Astrocyte (in vitro differentiated cells and primary cell): Measurements from ENCODE around the gene XYLT1. TPM values are rescaled to one million over a fixed set of nuclear protein-coding genes. Genes with fewer than 3 reads are reported as not detected.
"Not testable (repeated sequence)": the region's sequence is repeated elsewhere in the genome, so short reads cannot be mapped to it uniquely, and the experiment has no call there.

Source experiments
- DNase-seq: peaks from one replicate; pipeline ENCODE4 v3.0.0-alpha.2; 2010; ENCODE audit warnings: low read depth
- FAIRE-seq: peaks from 2 replicates; lab custom pipeline; 2011; peaks lifted over from hg19 to GRCh38; lab: Jason Lieb, UNC
- H2AFZ ChIP-seq: 2 replicates; pipeline ENCODE4 v1.6.0; 2012; ENCODE audit warnings: low read depth, low read length, inconsistent platforms
- H3K27ac ChIP-seq: 2 replicates; pipeline ENCODE4 v1.5.1; 2011; ENCODE audit warnings: low read depth, low read length, inconsistent platforms
- H3K27me3 ChIP-seq: 2 replicates; pipeline ENCODE4 v1.6.0; 2011; ENCODE audit warnings: low read length, inconsistent platforms; ENCODE audit not compliant: insufficient read depth
- H3K36me3 ChIP-seq: 2 replicates; pipeline ENCODE4 v1.5.1; 2011; ENCODE audit warnings: low read length, inconsistent platforms; ENCODE audit not compliant: insufficient read depth
- H3K4me1 ChIP-seq: 2 replicates; pipeline ENCODE4 v1.5.1; 2011; ENCODE audit warnings: low read length, inconsistent platforms; ENCODE audit not compliant: insufficient read depth
- H3K4me2 ChIP-seq: 2 replicates; pipeline ENCODE4 v1.6.0; 2012; ENCODE audit warnings: low read length, inconsistent platforms
- H3K4me3 ChIP-seq: 2 replicates; pipeline ENCODE4 v1.5.1; 2011; ENCODE audit warnings: low read depth, mild to moderate bottlenecking, low read length, inconsistent platforms; ENCODE audit not compliant: insufficient read depth
- H3K79me2 ChIP-seq: 2 replicates; pipeline ENCODE4 v1.6.0; 2012; ENCODE audit warnings: mild to moderate bottlenecking, low read length, inconsistent platforms; ENCODE audit not compliant: insufficient read depth
- H3K9ac ChIP-seq: 2 replicates; pipeline ENCODE4 v1.6.0; 2012; ENCODE audit warnings: mild to moderate bottlenecking, low read length, inconsistent platforms
- H3K9me3 ChIP-seq: 2 replicates; pipeline ENCODE4 v1.5.1; 2012; ENCODE audit warnings: low read depth, mild to moderate bottlenecking, low read length, inconsistent platforms; ENCODE audit not compliant: insufficient read depth
- H4K20me1 ChIP-seq: 2 replicates; pipeline ENCODE4 v1.6.0; 2012; ENCODE audit warnings: low read length, inconsistent platforms; ENCODE audit not compliant: insufficient read depth
- H3K27ac Mint-ChIP-seq: one replicate; pipeline ENCODE4 v1.8.0; 2021; ENCODE audit warnings: mild to moderate bottlenecking, mixed read lengths; ENCODE audit not compliant: unreplicated experiment
- H3K27me3 Mint-ChIP-seq: one replicate; pipeline ENCODE4 v1.8.0; 2021; ENCODE audit warnings: low read depth, mixed read lengths; ENCODE audit not compliant: unreplicated experiment
- H3K36me3 Mint-ChIP-seq: one replicate; pipeline ENCODE4 v1.8.0; 2021; ENCODE audit warnings: low read depth, mixed read lengths; ENCODE audit not compliant: unreplicated experiment
- H3K4me1 Mint-ChIP-seq: one replicate; pipeline ENCODE4 v1.8.0; 2021; ENCODE audit warnings: low read depth, mixed read lengths; ENCODE audit not compliant: unreplicated experiment
- H3K4me3 Mint-ChIP-seq: one replicate; pipeline ENCODE4 v1.8.0; 2021; ENCODE audit warnings: mild to moderate bottlenecking, moderate library complexity, mixed read lengths; ENCODE audit not compliant: unreplicated experiment
- H3K9me3 Mint-ChIP-seq: one replicate; pipeline ENCODE4 v1.8.0; 2021; ENCODE audit warnings: mild to moderate bottlenecking, mixed read lengths; ENCODE audit not compliant: unreplicated experiment
- EZH2 ChIP-seq: IDR thresholded peaks from 2 replicates; pipeline ENCODE4 v1.6.1; 2012; ENCODE audit warnings: mild to moderate bottlenecking, low read length, inconsistent platforms; ENCODE audit not compliant: insufficient read depth
- total RNA-seq: library from RNA; stranded (reverse); gene quantifications from 2 replicates; pipeline ENCODE4 v1.2.1, GENCODE V29; 2021
- TF ChIP-seq, protein P1 (sequence below): IDR thresholded peaks from 2 replicates; pipeline ENCODE4 v1.5.1; 2011; ENCODE audit warnings: low read depth, mild to moderate bottlenecking, inconsistent platforms, low read length, moderate library complexity; ENCODE audit not compliant: insufficient read depth

Gene XYLT1
- total RNA-seq, 1 donor from 2014 or later, result 22.9 TPM

DNA sequence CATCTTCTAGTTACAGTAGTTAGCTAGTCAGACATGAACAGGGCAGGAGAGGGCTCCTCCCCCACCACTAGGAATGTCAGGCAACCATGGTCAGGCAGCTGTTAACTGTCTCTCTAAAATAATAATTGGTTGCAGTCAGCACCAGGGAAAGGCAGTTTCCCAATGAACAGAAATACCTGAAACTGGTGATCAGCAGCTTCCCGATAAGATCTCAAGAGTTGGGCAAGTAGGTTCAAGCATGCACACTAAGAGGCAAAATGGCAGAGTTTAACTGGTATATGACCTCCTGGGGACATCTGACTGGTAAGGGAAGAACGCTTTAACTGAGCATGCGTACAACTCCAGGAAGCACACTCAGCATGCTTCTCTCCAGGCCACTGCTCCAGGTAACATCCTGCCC lies 12.6 kb upstream of the XYLT1 start:
- Mint-ChIP-seq H3K36me3 (no peaks in the 10 kb centered on the region), H3K27me3 (peaks cover 9% of the 10 kb centered on the region), H3K9me3 (no peaks in the 10 kb centered on the region), H3K4me1 (peaks cover 10% of the 10 kb centered on the region), H3K27ac (no peak overlapping the region), H3K4me3 (no peak overlapping the region)
- Histone ChIP-seq H3K4me1 (no peaks in the 10 kb centered on the region), H3K79me2 (no peaks in the 10 kb centered on the region), H3K36me3 (no peaks in the 10 kb centered on the region), H2AFZ (no peak overlapping the region), H3K4me3 (no peak overlapping the region), H3K4me2 (no peak overlapping the region), H3K27me3 (no peaks in the 10 kb centered on the region), H3K9me3 (no peaks in the 10 kb centered on the region), H3K9ac (no peak overlapping the region), H3K27ac (no peak overlapping the region), H4K20me1 (no peaks in the 10 kb centered on the region)
- no peak for TF ChIP-seq EZH2
- TF ChIP-seq, protein P1, sequence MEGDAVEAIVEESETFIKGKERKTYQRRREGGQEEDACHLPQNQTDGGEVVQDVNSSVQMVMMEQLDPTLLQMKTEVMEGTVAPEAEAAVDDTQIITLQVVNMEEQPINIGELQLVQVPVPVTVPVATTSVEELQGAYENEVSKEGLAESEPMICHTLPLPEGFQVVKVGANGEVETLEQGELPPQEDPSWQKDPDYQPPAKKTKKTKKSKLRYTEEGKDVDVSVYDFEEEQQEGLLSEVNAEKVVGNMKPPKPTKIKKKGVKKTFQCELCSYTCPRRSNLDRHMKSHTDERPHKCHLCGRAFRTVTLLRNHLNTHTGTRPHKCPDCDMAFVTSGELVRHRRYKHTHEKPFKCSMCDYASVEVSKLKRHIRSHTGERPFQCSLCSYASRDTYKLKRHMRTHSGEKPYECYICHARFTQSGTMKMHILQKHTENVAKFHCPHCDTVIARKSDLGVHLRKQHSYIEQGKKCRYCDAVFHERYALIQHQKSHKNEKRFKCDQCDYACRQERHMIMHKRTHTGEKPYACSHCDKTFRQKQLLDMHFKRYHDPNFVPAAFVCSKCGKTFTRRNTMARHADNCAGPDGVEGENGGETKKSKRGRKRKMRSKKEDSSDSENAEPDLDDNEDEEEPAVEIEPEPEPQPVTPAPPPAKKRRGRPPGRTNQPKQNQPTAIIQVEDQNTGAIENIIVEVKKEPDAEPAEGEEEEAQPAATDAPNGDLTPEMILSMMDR, result no peak
- FAIRE-seq, result no peak
- DNase-seq, result no peak

DNA sequence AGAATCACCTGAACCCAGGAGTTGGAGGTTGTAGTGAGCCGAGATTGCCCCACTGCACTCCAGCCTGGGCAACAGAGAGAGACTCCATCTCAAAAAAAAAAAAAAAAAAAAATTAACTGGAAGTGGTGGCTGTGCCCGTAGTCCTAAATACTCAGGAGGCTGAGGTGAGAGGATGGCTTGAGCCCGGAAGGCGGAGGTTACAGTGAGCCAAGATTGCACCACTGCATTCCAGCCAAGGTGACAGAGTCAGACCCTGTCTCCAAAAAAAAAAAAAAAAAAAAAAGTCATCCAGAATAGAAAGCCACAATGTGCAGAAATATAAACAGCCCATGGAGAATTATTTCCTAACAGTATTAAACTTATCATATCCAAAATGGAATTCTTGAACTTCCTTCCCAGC lies 11.6 kb upstream of the XYLT1 start:
- H3K9me3 Mint-ChIP-seq, H3K9ac ChIP-seq, DNase-seq, H3K79me2 ChIP-seq, H2AFZ ChIP-seq, H3K36me3 ChIP-seq, H3K27me3 Mint-ChIP-seq, H3K4me3 ChIP-seq, H3K4me2 ChIP-seq, H3K4me1 ChIP-seq, H3K36me3 Mint-ChIP-seq, FAIRE-seq, H3K4me3 Mint-ChIP-seq, H3K27ac Mint-ChIP-seq, H3K27me3 ChIP-seq, H3K9me3 ChIP-seq, H3K27ac ChIP-seq, H4K20me1 ChIP-seq: not testable (repeated sequence)
- peaks cover 10% of the 10 kb centered on the region for H3K4me1 Mint-ChIP-seq

DNA sequence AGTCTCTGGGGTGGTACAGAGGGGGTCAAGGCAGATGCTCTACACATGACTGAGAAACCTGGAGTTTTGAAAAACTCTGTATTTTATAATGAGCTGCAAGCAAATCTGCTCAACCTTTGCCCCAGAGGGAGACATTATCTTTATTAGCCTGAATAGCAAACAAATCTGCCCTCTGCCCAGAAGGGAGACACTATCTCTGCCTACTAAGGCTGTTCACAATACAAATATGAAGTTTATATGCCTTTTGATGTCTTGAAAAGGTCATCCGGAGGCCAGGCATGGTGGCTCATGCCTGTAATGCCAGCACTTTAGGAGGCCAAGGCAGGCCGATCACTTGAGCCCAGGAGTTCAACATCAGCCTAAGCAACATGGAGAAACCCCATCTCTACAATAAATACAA lies 11.0 kb upstream of the XYLT1 start:
- no peak overlapping the region for H3K4me3 ChIP-seq
- H3K27me3 ChIP-seq, result no peaks in the 10 kb centered on the region
- H3K27me3 Mint-ChIP-seq, result peaks cover 9% of the 10 kb centered on the region
- no peak overlapping the region for H3K27ac Mint-ChIP-seq
- no peaks in the 10 kb centered on the region for H4K20me1 ChIP-seq
- no peaks in the 10 kb centered on the region for H3K36me3 ChIP-seq
- no peaks in the 10 kb centered on the region for H3K79me2 ChIP-seq
- H3K9ac ChIP-seq, result no peak overlapping the region
- peaks cover 10% of the 10 kb centered on the region for H3K4me1 Mint-ChIP-seq
- H3K9me3 ChIP-seq, result no peaks in the 10 kb centered on the region
- H3K36me3 Mint-ChIP-seq, result no peaks in the 10 kb centered on the region
- TF ChIP-seq, protein P1, result no peak
- no peak for TF ChIP-seq EZH2
- no peak overlapping the region for H3K4me2 ChIP-seq
- H3K27ac ChIP-seq, result no peak overlapping the region
- DNase-seq (no peak), FAIRE-seq (no peak)
- no peaks in the 10 kb centered on the region for H3K4me1 ChIP-seq
- no peak overlapping the region for H2AFZ ChIP-seq
- no peaks in the 10 kb centered on the region for H3K9me3 Mint-ChIP-seq
- no peak overlapping the region for H3K4me3 Mint-ChIP-seq

DNA sequence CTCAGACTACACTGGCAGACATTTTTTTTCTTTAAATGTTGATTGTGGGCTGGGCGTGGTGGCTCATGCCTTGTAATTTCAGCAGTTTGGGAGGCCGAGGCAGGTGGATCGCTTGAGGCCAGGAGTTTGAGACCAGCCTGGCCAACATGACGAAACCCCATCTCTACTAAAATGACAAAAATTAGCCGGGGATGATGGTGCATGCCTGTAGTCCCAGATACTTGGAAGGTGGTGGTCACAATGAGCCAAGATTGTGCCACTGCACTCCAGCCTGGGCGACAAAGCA lies 6.4 kb upstream of the XYLT1 start:
- not testable (repeated sequence) for H3K4me1 ChIP-seq, H3K4me1 Mint-ChIP-seq, H3K79me2 ChIP-seq, FAIRE-seq, H3K36me3 Mint-ChIP-seq, H3K4me3 ChIP-seq, H3K4me3 Mint-ChIP-seq, H3K9me3 ChIP-seq, H3K27me3 ChIP-seq, H4K20me1 ChIP-seq, H3K27ac ChIP-seq, H3K4me2 ChIP-seq, DNase-seq, H3K9me3 Mint-ChIP-seq, H3K36me3 ChIP-seq, H2AFZ ChIP-seq, H3K27ac Mint-ChIP-seq, H3K9ac ChIP-seq
- H3K27me3 Mint-ChIP-seq, result peaks cover 15% of the 10 kb centered on the region
